Sciatic nerve (tissue), 2 donors: Measurements from ENCODE around the gene KLHL25. TPM values are rescaled to one million over a fixed set of nuclear protein-coding genes. Genes with fewer than 3 reads are reported as not detected.

Experiments
- ATAC-seq: fragments of 200-7000 bp; cut with Tn5 transposase; one replicate; pipeline ENCODE4 v1.9.1; 2020; ENCODE audit warnings: mild to moderate bottlenecking, moderate library complexity
- DNase-seq: peaks from one replicate; pipeline ENCODE4 v3.0.0-alpha.2; 2020; ENCODE audit warnings: low spot score
- intact Hi-C: fragments of 100-400 bp; cut with DNase I; formaldehyde crosslinking; loops from one replicate; pipeline ENCODE4 v1.14.2; 2022
- total RNA-seq: library from RNA; stranded (reverse); fragmentation: NEBNext Ultra II Directional; extraction: Animal tissue kit (Norgen Biotek cat#: 25700); gene quantifications from one replicate; pipeline ENCODE4 v1.2.1, GENCODE V29; 2021
- donor health status: DM: no; HTN: no; CAD: no.
- donor health status: DM: no; HTN: no; CAD: no.

The KLHL25 gene
- total RNA-seq, 1 donor from 2014 or later, result 6.2 TPM

- ATAC-seq (no peak), DNase-seq (no peak)
- intact Hi-C loops, result no loop called here
These were observed 57.7 kb downstream of the KLHL25 start for GRCh38 chr15:85737061-85737460.

GRCh38 chr15:85733416-85733815, 61.3 kb downstream of the KLHL25 start:
- ATAC-seq (no peak), DNase-seq (no peak)
- intact Hi-C loops, result loop anchor here (5.0 kb wide), 1 partner anchor 104 kb away; no protein-coding TSS in a partner anchor

GRCh38 chr15:85730001-85730820, 64.5 kb downstream of the KLHL25 start:
- intact Hi-C loops, result loop anchor here (5.0 kb wide), 1 partner anchor 107 kb away; no protein-coding TSS in a partner anchor
- peak; percentile 57 for ATAC-seq
- no peak for DNase-seq

GRCh38 chr15:85727068-85727467, 67.7 kb downstream of the KLHL25 start:
- intact Hi-C loops, result no loop called here
- DNase-seq (no peak), ATAC-seq (peak; percentile 83)

GRCh38 chr15:85726454-85726853, 68.3 kb downstream of the KLHL25 start:
- no peak for DNase-seq
- intact Hi-C loops, result no loop called here
- peak; percentile 69 for ATAC-seq

- ATAC-seq, result no peak
- no peak for DNase-seq
- intact Hi-C loops, result no loop called here
These were observed 69.2 kb downstream of the KLHL25 start for GRCh38 chr15:85725564-85725963.

- ATAC-seq (peak; percentile 60), DNase-seq (no peak)
- intact Hi-C loops, result no loop called here
These were observed 69.7 kb downstream of the KLHL25 start for GRCh38 chr15:85725019-85725418.

GRCh38 chr15:85723960-85724945, 70.5 kb downstream of the KLHL25 start:
- no peak for ATAC-seq
- intact Hi-C loops, result no loop called here

GRCh38 chr15:85722374-85723152, 72.2 kb downstream of the KLHL25 start:
- DNase-seq (no peak), ATAC-seq (no peak)
- intact Hi-C loops, result no loop called here

More at GRCh38 chr15:85723960-85724945, 70.5 kb downstream of the KLHL25 start:
- no peak for DNase-seq

- no peak for ATAC-seq
- no peak for DNase-seq
- intact Hi-C loops, result no loop called here
These were observed 75.7 kb downstream of the KLHL25 start for GRCh38 chr15:85718981-85719380.

- ATAC-seq (no peak), DNase-seq (no peak)
- intact Hi-C loops, result no loop called here
These were observed 76.3 kb downstream of the KLHL25 start for GRCh38 chr15:85718271-85718971.

GRCh38 chr15:85717212-85717611, 77.5 kb downstream of the KLHL25 start:
- no peak for ATAC-seq
- no peak for DNase-seq
- intact Hi-C loops, result no loop called here

GRCh38 chr15:85716261-85716660, 78.5 kb downstream of the KLHL25 start:
- no peak for DNase-seq
- intact Hi-C loops, result no loop called here
- no peak for ATAC-seq

- intact Hi-C loops, result no loop called here
- ATAC-seq, result no peak
- no peak for DNase-seq
These were observed 83.0 kb downstream of the KLHL25 start for GRCh38 chr15:85711580-85712192.

- DNase-seq (no peak), ATAC-seq (no peak)
- intact Hi-C loops, result no loop called here
These were observed 84.3 kb downstream of the KLHL25 start for GRCh38 chr15:85710340-85710842.
